Right lobe of liver (tissue), 6 donors: ENCODE data around the gene CCNI2. TPM values are rescaled to one million over a fixed set of nuclear protein-coding genes. Genes with fewer than 3 reads are reported as not detected.

Source experiments
- ATAC-seq, 4 donors: fragments of 200-7000 bp; cut with Tn5 transposase; one replicate each; pipeline ENCODE4 v1.9.1; 2020; ENCODE audit warnings: mild to moderate bottlenecking in 4 of 4, moderate library complexity in 4 of 4
- DNase-seq, 3 donors: peaks; one replicate each; pipeline ENCODE4 v3.0.0-alpha.2; 2020
- H3K27ac ChIP-seq, 3 donors: fragments of 200-600 bp; one replicate each; pipeline ENCODE4 v1.8.0; 2022
- H3K27me3 ChIP-seq, 2 donors: fragments of 200-600 bp; one replicate each; pipeline ENCODE4 v1.8.0; 2022
- H3K36me3 ChIP-seq, 4 donors: fragments of 200-600 bp; sonication (generic) in 1 of 4; one replicate each; pipeline versions ENCODE4 v1.5.1 to v1.8.0; 2017 to 2022; ENCODE audit warnings: control low read depth in 1 of 4
- H3K4me1 ChIP-seq, 4 donors: fragments of 200-600 bp; sonication (generic) in 1 of 4; one replicate each; pipeline versions ENCODE4 v1.5.1 to v1.8.0; 2017 to 2022; ENCODE audit warnings: control low read depth in 1 of 4
- H3K4me3 ChIP-seq, 3 donors: fragments of 200-600 bp; one replicate each; pipeline ENCODE4 v1.8.0; 2022
- H3K9me3 ChIP-seq, 4 donors: fragments of 200-600 bp; sonication (generic) in 1 of 4; one replicate each; pipeline versions ENCODE4 v1.5.1 to v1.8.0; 2017 to 2022; ENCODE audit warnings: control low read depth in 1 of 4
- POLR2A ChIP-seq: fragments of 450-650 bp; IDR thresholded peaks from one replicate; pipeline ENCODE4 v1.6.1; 2017; ENCODE audit warnings: antibody characterized with exemption, mild to moderate bottlenecking
- WGBS: methylation state at CpG from one replicate; pipeline ENCODE4 v1.1.6; 2018; ENCODE audit warnings: low coverage, low lambda C conversion rate; ENCODE audit not compliant: insufficient coverage; ENCODE audit errors: missing lambda C conversion rate; 5-methylcytosine and 5-hydroxymethylcytosine counted together
- intact Hi-C, 2 donors: fragments of 100-400 bp; cut with DNase I; formaldehyde crosslinking; loops; one replicate each; pipeline versions ENCODE4 v1.11.2 to v1.14.1; 2022
- total RNA-seq, 6 experiments: library from RNA; depleted of rRNA in 2 of 6; stranded (reverse); fragments of >200 nt in 2 of 6; fragmentation: NEBNext Ultra II Directional in 3 of 6; extraction: Animal tissue kit (Norgen Biotek cat#: 25700) in 3 of 6; gene quantifications; one replicate each; pipeline versions ENCODE4 v1.1.0 to v1.2.4, GENCODE V29; 2016 to 2023
- TF ChIP-seq, protein P1 (sequence below), 4 donors: fragments of 200-600 bp in 3 of 4; fragments of 450-650 bp in 1 of 4; IDR thresholded peaks; one replicate each; pipeline versions ENCODE4 v1.5.1 to v1.8.0; 2016 to 2022; ENCODE audit warnings: antibody characterized with exemption in 4 of 4, mild to moderate bottlenecking in 2 of 4
- donor health status: DM: no; HTN: yes; CAD: no.
- donor health status: DM: no; HTN: no; CAD: no.
- donor health status: DM: no; HTN: no; CAD: no.
- donor health status: DM: no; HTN: yes; CAD: no.
- donor health status: DM: no; HTN: yes; CAD: no.

The CCNI2 gene
- total RNA-seq, 6 experiments from 2014 or later, result 0.11 TPM; not detected in 5

DNA sequence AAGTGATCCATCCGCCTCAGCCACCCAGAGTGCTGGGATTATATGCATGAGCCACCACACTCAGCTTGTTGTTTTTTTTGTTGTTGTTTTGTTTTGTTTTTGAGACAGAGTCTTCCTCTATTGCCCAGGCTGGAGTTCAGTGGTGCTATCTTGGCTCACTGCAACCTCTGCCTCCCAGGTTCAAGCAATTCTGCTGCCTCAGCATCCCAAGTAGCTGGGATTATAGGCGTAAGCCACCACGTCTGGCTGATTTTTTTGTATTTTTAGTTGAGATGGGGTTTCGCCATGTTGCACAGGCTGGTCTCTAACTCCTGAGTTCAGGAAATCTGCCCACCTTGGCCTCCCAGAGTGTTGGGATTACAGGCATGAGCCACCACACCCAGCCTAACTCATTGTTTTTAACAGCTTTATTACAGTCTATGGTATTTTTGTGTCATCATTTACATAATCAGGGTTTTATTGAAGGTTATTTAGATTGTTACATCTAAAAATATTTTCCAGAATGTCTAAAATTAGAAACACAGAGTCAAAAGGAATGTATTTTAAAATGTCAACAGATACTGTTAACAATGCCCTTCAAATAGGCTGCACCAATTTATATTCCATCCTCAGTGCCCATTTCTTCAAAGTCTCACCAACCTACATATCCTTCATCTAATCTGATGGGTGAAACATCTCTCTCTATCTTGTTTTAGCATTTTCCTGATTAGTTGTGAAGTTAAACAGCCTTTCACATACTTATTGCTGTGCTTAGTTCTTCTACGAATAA, 28.5 kb upstream of the CCNI2 start:
- no peaks in the 10 kb centered on the region for H3K9me3 ChIP-seq
- H3K27me3 ChIP-seq, result no peaks in the 10 kb centered on the region
- H3K36me3 ChIP-seq, result no peaks in the 10 kb centered on the region
- DNase-seq, result no peak
- intact Hi-C loops, result no loop called here
- 80% methylated on average over 5 of the region's 5 CpGs for WGBS
- H3K4me1 ChIP-seq, result no peaks in the 10 kb centered on the region
- no peak overlapping the region for H3K4me3 ChIP-seq
- TF ChIP-seq, protein P1, sequence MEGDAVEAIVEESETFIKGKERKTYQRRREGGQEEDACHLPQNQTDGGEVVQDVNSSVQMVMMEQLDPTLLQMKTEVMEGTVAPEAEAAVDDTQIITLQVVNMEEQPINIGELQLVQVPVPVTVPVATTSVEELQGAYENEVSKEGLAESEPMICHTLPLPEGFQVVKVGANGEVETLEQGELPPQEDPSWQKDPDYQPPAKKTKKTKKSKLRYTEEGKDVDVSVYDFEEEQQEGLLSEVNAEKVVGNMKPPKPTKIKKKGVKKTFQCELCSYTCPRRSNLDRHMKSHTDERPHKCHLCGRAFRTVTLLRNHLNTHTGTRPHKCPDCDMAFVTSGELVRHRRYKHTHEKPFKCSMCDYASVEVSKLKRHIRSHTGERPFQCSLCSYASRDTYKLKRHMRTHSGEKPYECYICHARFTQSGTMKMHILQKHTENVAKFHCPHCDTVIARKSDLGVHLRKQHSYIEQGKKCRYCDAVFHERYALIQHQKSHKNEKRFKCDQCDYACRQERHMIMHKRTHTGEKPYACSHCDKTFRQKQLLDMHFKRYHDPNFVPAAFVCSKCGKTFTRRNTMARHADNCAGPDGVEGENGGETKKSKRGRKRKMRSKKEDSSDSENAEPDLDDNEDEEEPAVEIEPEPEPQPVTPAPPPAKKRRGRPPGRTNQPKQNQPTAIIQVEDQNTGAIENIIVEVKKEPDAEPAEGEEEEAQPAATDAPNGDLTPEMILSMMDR (IDR thresholded peaks at IDR 0.05), result no peak
- no peak for TF ChIP-seq POLR2A
- H3K27ac ChIP-seq, result no peak overlapping the region
- ATAC-seq, result no peak

DNA sequence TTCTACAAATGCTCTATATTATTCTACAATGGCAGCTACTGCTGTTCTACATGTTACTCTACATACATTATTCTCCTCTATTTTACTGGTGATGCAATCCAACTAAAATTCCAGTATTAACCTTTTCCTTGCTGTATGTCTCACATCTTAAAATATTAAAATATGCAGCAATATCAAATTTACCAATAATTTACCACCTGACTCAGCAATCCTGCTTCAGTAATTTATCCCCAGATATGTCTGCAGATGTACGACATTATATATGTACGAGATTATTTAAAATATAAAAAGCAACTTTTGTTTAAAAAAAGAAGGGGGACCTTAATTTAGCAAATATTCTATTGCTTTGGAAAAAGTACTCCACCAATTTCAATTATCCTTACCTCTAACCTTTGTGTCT, 21.5 kb upstream of the CCNI2 start:
- Histone ChIP-seq H3K4me3 (no peak overlapping the region), H3K9me3 (no peaks in the 10 kb centered on the region), H3K4me1 (no peaks in the 10 kb centered on the region), H3K36me3 (no peaks in the 10 kb centered on the region), H3K27me3 (no peaks in the 10 kb centered on the region), H3K27ac (no peak overlapping the region)
- TF ChIP-seq, protein P1 (IDR thresholded peaks at IDR 0.05), result no peak
- no peak for TF ChIP-seq POLR2A
- DNase-seq (no peak), ATAC-seq (no peak)
- WGBS, result 91% methylated on average over 2 of the region's 2 CpGs
- intact Hi-C loops, result no loop called here

DNA sequence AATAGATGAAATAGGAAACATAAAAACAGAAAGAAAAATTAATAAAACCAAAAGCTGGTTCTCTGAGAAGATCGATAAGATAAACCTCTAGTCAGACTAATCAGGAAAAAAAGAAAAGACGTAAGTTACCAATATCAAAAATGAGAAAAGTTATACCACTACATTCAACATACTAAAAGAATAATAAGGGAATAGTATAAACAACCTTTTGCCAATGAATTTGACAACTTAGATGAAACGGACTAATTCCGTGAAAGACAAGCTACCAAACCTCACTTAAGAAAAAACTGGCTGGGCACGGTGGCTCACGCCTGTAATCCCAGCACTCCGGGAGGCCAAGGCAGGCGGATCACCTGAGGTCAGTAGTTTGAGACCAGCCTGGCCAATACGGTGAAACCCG, 17.3 kb upstream of the CCNI2 start:
- DNase-seq, result no peak

DNA sequence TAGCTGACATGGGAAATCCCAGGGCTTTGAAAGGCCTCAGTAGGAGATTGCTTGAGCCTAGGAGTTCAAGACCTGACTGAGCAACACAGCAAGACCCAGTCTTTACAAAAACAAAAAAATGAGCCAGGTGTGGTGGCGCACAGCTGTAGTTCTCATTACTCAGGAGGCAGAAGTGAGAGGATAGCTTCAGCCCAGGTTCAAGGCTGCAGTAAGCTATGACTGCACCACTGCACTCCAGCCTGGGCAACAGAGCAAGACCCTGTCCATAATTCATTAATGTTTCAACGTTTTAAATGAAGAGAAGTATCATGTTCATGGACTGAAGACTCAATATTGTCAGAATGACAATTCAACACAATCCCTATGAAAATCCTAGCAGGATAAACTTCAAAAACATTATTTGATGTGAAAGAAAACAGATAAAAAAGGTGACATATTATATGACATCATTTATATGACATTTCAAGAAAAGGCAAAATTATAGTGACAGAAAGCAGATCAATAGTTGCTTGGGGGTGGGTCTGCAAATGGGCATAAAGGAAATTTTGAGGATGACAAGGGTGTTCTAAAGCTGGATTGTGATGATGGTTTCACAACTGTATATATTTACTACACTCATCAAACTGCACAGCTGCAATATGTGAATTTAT, 13.6 kb upstream of the CCNI2 start:
- ATAC-seq, result no peak

More for the DNA sequence above, 17.3 kb upstream of the CCNI2 start:
- Histone ChIP-seq H3K27me3 (no peaks in the 10 kb centered on the region), H3K9me3 (no peaks in the 10 kb centered on the region), H3K4me1 (no peaks in the 10 kb centered on the region), H3K27ac (no peak overlapping the region), H3K4me3 (no peak overlapping the region), H3K36me3 (no peaks in the 10 kb centered on the region)
- TF ChIP-seq, protein P1 (IDR thresholded peaks at IDR 0.05), result no peak
- TF ChIP-seq POLR2A, result no peak
- 86% methylated on average over 3 of the region's 10 CpGs for WGBS
- ATAC-seq, result no peak
- intact Hi-C loops, result no loop called here

More for the DNA sequence above, 13.6 kb upstream of the CCNI2 start:
- TF ChIP-seq POLR2A, result no peak
- TF ChIP-seq, protein P1 (IDR thresholded peaks at IDR 0.05), result no peak
- Histone ChIP-seq H3K27me3 (no peaks in the 10 kb centered on the region), H3K27ac (no peak overlapping the region), H3K4me1 (peaks cover 0 to 9% (median 0%) of the 10 kb centered on the region in 4 donors), H3K4me3 (no peak overlapping the region), H3K36me3 (no peaks in the 10 kb centered on the region), H3K9me3 (no peaks in the 10 kb centered on the region)
- no peak for DNase-seq
- intact Hi-C loops, result no loop called here
- WGBS, result 53% methylated on average over 2 of the region's 2 CpGs
